H1 (cell line): ENCODE data around the gene BTBD9. TPM values are rescaled to one million over a fixed set of nuclear protein-coding genes. Genes with fewer than 3 reads are reported as not detected.

Experiments
- ASH2L ChIP-seq: fragments of 200-600, 300-600 bp; sonication (generic); IDR thresholded peaks from one replicate; pipeline ENCODE4 v1.7.1; 2017; ENCODE audit warnings: low read length
- KDM4A ChIP-seq: IDR thresholded peaks from one replicate; pipeline ENCODE4 v1.7.1; 2012; ENCODE audit warnings: low read depth, mild to moderate bottlenecking, moderate library complexity, low read length, inconsistent platforms; ENCODE audit not compliant: severe bottlenecking
- SP4 ChIP-seq: IDR thresholded peaks from 2 replicates; pipeline ENCODE4 v1.6.1; 2012; ENCODE audit warnings: low read length, inconsistent platforms
- polyA plus RNA-seq, 7 experiments: library from polyadenylated mRNA; depleted of rRNA in 3 of 7; stranded (reverse) in 5 of 7; unstranded in 2 of 7; fragments of >200 nt in 5 of 7; fragments of 200-250 nt in 2 of 7; gene quantifications; 1 replicate in 5 of 7; 2 replicates in 1 of 7; 4 replicates in 1 of 7; pipeline versions ENCODE4 v1.2.1 to v1.2.3, GENCODE V29; 2011 to 2013; ENCODE audit warnings: missing spikeins in 2 of 7, mixed read lengths in 2 of 7
- total RNA-seq: library from RNA; stranded (reverse); fragmentation: NEBNext Ultra II Directional; extraction: Animal tissue kit (Norgen Biotek cat#: 25700); gene quantifications from 2 replicates; pipeline ENCODE4 v1.2.1, GENCODE V29; 2021
- TF ChIP-seq, protein P1 (sequence below): fragments of 300-600 bp; sonication (generic); IDR thresholded peaks from 2 replicates; pipeline ENCODE4 v1.7.1; 2012; ENCODE audit warnings: low read length, moderate library complexity, mild to moderate bottlenecking, inconsistent platforms; ENCODE audit not compliant: insufficient replicate concordance

The BTBD9 gene
- total and polyA plus RNA-seq, 2 of the 8 experiments (the other 6 are each of a cell fraction or from before 2014, with no cell fraction given) = 0.92 to 4.1 TPM

DNA sequence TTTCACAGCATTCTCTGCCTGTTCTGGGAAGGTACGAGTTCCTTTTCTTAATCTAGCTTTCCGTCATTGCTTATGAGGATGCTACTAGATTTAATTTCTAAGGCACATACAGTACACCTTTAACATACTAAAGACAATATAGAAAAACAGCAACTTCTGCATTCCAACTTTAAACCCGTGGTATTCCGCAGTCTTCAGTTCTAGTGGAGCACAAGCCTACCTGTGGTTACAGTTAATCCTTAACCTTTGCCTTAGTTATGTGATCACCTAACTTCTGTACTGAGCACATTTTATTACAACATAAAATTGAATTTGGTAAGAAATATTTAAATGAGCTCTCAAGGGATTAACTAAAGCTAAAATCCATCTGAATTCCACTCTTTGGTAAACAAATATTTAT, 289.5 kb downstream of the BTBD9 start (continued):
- TF ChIP-seq, protein P1, sequence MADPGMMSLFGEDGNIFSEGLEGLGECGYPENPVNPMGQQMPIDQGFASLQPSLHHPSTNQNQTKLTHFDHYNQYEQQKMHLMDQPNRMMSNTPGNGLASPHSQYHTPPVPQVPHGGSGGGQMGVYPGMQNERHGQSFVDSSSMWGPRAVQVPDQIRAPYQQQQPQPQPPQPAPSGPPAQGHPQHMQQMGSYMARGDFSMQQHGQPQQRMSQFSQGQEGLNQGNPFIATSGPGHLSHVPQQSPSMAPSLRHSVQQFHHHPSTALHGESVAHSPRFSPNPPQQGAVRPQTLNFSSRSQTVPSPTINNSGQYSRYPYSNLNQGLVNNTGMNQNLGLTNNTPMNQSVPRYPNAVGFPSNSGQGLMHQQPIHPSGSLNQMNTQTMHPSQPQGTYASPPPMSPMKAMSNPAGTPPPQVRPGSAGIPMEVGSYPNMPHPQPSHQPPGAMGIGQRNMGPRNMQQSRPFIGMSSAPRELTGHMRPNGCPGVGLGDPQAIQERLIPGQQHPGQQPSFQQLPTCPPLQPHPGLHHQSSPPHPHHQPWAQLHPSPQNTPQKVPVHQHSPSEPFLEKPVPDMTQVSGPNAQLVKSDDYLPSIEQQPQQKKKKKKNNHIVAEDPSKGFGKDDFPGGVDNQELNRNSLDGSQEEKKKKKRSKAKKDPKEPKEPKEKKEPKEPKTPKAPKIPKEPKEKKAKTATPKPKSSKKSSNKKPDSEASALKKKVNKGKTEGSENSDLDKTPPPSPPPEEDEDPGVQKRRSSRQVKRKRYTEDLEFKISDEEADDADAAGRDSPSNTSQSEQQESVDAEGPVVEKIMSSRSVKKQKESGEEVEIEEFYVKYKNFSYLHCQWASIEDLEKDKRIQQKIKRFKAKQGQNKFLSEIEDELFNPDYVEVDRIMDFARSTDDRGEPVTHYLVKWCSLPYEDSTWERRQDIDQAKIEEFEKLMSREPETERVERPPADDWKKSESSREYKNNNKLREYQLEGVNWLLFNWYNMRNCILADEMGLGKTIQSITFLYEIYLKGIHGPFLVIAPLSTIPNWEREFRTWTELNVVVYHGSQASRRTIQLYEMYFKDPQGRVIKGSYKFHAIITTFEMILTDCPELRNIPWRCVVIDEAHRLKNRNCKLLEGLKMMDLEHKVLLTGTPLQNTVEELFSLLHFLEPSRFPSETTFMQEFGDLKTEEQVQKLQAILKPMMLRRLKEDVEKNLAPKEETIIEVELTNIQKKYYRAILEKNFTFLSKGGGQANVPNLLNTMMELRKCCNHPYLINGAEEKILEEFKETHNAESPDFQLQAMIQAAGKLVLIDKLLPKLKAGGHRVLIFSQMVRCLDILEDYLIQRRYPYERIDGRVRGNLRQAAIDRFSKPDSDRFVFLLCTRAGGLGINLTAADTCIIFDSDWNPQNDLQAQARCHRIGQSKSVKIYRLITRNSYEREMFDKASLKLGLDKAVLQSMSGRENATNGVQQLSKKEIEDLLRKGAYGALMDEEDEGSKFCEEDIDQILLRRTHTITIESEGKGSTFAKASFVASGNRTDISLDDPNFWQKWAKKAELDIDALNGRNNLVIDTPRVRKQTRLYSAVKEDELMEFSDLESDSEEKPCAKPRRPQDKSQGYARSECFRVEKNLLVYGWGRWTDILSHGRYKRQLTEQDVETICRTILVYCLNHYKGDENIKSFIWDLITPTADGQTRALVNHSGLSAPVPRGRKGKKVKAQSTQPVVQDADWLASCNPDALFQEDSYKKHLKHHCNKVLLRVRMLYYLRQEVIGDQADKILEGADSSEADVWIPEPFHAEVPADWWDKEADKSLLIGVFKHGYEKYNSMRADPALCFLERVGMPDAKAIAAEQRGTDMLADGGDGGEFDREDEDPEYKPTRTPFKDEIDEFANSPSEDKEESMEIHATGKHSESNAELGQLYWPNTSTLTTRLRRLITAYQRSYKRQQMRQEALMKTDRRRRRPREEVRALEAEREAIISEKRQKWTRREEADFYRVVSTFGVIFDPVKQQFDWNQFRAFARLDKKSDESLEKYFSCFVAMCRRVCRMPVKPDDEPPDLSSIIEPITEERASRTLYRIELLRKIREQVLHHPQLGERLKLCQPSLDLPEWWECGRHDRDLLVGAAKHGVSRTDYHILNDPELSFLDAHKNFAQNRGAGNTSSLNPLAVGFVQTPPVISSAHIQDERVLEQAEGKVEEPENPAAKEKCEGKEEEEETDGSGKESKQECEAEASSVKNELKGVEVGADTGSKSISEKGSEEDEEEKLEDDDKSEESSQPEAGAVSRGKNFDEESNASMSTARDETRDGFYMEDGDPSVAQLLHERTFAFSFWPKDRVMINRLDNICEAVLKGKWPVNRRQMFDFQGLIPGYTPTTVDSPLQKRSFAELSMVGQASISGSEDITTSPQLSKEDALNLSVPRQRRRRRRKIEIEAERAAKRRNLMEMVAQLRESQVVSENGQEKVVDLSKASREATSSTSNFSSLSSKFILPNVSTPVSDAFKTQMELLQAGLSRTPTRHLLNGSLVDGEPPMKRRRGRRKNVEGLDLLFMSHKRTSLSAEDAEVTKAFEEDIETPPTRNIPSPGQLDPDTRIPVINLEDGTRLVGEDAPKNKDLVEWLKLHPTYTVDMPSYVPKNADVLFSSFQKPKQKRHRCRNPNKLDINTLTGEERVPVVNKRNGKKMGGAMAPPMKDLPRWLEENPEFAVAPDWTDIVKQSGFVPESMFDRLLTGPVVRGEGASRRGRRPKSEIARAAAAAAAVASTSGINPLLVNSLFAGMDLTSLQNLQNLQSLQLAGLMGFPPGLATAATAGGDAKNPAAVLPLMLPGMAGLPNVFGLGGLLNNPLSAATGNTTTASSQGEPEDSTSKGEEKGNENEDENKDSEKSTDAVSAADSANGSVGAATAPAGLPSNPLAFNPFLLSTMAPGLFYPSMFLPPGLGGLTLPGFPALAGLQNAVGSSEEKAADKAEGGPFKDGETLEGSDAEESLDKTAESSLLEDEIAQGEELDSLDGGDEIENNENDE = no peak
- TF ChIP-seq ASH2L (no peak), SP4 (no peak), KDM4A (no peak)
